MV-4-11 (cell line): ENCODE results near the gene ZNF749.

Experiments used
- DNase-seq: peaks from one replicate; lab custom pipeline; 2025; lab: John Stamatoyannopoulos, UW

Gene ZNF749

DNA sequence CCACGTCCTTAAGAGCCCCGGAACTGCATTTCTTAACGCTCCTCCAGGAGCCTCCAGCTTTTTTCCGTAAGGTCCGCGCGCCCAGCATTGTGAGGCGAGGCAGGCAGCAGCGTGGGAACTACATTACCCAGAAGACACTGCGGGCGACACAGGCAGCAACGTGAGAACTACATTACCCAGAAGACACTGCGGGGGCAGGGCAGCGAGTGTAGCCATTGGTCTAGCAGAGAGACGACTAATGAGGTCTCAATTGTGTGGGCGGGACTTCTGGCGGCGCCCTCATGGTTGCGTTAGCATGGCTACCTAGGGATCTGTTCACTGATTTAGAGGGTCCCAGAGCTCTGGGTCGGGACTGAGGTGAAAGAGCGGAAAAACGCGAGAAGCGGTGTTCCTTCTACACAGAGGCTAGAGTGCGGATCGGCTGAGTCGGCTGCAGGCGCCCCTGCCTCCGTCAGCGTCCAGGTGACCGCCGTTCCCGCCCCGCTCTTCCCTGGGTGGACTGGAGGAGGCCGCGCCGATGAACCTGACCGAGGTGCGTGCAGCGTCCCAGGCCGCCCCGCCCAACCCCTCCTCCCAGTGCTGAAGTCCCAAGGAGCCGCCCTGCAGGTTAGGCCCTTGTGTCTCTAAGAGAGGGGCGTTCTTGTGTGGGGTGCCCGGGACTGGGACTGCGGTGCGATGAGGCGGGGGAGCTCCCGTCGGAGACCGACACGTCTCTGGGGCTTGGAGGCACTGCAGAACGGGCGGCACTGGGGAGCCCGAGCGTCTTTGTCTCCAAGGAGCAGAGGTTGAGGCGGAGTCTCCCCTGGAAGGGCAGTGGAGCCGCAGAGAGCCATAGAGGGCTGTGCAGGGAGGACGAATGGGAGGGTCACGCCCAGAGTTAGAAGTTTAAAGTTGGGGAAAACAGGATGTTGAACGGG is at the start of gene ZNF749:
TSS of gene ZNF749 (plus strand) at position 264 of the 917 bp plus-strand sequence. CDS start at position 518, 254 bp downstream.
- DNase-seq = peak; percentile 100

DNA sequence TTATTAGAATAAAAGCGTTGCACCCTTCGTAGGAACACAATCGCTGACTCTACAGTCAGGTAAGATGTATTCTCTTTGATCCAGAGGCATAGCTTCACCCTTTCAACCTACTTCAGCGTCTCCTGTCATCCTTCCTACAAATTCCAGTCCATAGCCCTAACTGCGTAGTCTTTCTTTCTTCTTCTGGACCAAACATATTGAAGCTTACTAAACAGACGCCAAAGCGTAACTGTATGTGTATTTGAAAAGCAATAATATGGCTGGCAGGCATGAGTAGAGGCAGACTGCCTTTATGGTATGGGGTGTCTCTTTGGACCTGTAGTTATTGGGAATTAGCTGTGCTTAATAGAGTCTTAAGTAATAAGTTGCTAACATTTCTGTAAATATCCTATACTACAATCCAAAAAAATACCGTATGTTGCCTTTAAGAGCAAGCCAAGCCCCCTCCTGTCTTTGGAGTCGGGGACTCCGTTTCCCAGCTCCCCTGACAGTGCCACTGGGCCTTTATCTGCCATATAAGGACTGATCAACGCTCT is 45.9 kb upstream of the ZNF749 start:
- DNase-seq = no peak

DNA sequence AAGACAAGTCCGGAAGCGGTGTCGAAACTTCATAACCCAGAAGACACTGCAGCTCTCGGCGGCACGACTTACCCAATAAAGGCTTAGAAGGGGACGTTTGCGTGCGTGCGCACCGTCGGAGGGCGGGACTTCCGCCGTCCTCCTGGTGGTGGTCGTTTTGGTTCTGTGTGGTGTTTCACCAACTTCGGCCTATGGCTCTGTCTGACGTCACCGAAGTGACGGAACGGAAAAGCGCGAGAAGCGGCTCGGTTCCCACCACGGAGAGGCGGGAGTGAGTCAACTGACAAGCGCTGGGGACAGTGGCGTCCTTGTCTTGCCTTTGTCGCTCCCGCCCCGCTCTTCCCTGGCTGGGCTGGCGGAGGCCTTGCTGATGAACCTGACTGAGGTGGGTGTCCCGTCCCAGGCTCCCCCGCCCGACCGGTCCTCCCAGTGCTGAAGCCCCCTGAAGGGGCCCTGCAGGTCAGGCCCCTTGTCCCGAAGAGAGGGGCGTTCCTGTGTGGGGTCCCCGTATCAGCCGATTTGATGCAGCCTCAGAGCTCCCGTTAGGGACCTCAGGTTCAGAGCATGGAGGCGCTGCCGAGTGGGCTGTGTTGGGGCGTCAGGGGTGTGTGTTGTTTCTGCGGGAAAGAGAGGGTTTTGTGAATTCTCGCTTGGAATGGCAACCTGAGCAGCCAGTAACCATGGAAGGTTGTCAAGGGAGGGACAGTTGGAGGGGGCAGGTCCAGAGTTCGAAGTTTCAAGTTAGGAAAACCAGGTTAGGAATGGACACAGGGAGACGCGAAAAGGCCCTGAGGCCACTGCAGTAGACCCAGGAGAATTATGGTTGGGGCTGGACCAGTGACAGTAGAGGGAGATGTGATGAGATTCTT is 45.2 kb upstream of the ZNF749 start, which contains the start of gene ZNF548:
TSS of gene ZNF548 (plus strand) at position 125 of the 869 bp plus-strand sequence. CDS start at position 371, 246 bp downstream.
- peak; percentile 100 for DNase-seq

DNA sequence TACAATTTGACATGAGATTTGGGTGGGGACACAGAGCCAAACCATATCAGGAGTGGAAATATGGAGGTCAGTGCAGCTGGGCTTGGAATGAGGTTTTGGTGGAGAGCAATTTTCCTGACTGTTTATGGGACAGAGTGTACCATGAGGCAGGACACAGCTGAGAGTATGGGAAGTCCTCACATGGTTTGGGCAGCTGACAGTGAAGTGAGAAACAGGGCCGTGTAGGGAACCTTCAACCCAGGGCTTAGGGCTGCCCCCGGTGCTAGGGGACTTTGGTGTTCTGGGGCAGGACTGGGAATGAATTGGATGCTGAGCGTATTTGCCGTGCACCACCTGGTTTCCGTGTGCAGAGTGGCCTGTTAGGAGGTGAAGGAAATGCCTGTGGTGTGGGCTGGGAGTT is 39.4 kb upstream of the ZNF749 start:
- no peak for DNase-seq

DNA sequence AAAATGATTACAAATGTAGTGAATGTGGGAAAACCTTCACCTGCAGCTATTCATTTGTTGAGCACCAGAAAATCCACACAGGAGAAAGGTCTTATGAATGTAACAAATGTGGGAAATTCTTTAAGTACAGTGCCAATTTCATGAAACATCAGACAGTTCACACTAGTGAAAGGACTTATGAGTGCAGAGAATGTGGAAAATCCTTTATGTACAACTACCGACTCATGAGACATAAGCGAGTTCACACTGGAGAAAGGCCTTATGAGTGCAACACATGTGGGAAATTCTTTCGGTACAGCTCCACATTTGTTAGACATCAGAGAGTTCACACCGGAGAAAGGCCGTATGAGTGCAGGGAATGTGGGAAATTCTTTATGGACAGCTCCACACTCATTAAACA is 36.3 kb upstream of the ZNF749 start:
- DNase-seq = no peak

DNA sequence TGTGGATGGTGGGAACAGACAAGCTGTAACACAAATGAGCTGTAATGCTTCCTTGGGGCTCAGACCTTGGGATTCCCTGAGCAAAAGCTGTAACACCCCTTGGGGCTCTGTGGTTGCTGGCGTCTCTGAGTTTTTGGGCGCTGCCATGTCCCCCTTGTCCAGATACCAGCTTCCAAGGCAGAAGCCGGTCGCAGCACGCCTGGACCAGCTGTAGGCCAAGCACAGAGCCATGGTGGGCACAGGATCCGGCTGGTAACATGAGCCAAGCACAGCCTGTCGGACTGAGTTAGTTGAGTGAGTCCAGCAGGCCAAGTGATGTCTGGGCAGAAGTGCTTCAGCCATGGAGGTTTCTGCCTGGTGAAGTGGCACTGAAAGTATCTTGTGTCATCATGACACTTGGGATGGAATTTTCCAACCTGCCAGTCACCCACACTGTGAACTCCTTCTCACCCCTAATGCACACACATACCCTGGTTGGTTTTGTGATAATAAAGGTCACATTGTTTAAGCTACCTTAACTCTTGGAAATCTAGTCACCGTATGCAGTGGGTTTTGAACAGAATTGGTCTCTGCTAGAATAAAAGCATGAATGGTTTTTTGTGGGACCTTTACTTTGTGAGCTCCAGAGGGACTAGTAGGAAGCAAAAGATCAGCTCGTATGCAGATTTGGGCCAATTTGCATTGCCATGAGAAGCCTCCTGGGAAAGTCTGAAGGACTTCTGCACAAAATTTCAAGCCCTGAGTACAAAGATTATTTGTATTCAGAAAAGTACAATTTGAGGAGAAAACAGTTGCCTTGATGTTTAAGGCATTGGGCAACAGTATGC is 31.2 kb upstream of the ZNF749 start:
- DNase-seq = no peak

DNA sequence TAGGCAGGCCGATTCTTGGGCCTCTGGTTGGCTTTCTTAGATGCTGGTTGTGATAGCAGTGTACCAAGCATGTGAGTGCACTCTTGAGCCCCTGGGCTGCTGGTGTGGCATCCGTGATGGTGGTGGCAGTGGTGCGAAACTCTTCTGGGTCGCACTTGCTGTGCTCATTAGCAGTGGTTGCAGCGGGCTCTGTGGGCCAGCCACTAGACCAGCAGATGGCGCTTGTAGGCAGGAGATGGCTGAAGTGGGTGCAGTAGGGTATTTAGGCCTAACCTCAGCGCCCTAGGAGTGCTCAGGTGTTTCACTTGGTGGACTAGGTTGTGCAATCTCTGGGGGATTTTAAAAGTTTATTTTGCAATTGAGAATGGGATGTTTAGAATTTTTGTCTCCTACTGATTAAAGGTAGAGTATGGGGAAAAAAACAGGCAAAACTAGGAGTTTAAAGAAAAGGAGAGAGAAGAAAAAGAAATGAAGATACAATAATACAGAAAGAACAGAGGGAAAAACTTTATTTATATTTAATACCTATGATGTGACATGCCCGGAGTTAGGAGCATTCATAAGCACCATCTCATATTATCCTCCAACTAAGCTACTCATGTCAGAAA is 28.5 kb upstream of the ZNF749 start:
- DNase-seq = peak; percentile 35

DNA sequence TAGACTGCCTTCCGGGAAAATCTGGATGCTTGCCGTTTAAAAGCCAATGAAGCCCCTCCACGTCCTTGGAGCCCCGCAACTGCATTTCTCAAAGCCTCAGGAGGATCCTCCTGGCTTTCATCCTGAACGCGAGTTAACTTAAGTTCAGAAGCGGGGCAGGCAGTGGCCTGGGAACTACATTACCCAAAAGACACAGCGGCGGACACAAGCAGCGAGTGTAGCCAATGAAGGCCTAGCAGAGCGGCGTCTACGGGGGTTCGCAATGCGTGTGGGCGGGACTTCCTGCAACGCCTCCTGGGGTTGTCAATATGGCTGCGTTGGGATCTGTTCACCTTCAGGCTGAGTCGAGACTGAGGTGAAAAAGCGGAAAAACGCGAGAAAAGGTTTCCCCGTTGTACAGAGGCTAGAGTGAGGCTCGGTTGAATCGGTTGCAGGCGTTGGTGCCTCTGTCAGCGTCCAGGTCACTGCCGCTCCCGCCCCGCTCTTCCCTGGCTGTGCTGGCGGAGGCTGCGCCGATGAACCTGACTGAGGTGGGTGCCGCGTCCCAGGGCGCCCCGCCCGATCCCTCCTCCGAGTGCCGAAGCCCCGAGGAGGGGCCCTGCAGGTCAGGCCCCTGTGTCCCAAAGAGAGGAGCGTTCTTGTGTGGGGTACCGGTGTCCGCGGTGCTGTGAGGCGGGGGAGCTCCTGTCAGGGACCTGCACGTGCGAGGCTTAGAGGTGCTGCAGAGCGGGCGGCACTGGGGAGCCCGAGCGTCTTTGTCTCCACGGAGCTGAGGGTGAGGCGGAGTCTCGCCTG is 24.1 kb upstream of the ZNF749 start, which contains the start of gene ZNF17:
TSS of gene ZNF17 (plus strand) at position 285 of the 795 bp plus-strand sequence. CDS start 2,455 bp downstream, outside the sequence.
- DNase-seq = peak; percentile 96

DNA sequence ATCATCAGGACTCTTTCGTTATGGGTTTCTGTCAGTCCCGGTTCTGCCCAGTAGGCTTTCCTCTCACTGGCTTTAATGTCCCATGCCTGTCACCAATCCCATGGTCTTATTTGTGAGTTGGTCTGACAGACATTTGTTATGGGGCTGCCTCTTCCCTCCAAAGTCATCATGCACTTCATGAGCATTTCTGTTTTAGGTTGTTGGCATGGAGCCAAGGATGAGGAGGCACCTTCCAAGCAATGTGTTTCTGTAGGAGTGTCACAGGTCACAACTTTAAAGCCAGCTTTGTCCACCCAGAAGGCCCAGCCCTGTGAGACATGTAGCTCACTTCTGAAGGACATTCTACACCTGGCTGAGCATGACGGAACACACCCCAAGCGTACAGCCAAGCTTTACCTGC is 15.7 kb upstream of the ZNF749 start:
- no peak for DNase-seq

DNA sequence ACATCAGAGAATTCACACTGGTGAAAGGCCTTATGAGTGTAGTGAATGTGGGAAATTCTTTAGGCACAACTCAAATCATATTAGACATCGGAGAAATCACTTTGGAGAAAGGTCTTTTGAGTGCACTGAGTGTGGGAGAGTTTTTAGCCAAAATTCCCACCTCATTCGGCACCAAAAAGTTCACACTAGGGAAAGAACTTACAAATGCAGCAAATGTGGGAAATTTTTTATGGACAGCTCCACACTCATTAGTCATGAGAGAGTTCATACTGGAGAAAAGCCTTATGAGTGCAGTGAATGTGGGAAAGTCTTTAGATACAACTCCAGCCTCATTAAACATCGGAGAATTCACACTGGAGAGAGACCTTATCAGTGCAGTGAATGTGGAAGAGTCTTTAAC is 14.1 kb upstream of the ZNF749 start:
- no peak for DNase-seq

DNA sequence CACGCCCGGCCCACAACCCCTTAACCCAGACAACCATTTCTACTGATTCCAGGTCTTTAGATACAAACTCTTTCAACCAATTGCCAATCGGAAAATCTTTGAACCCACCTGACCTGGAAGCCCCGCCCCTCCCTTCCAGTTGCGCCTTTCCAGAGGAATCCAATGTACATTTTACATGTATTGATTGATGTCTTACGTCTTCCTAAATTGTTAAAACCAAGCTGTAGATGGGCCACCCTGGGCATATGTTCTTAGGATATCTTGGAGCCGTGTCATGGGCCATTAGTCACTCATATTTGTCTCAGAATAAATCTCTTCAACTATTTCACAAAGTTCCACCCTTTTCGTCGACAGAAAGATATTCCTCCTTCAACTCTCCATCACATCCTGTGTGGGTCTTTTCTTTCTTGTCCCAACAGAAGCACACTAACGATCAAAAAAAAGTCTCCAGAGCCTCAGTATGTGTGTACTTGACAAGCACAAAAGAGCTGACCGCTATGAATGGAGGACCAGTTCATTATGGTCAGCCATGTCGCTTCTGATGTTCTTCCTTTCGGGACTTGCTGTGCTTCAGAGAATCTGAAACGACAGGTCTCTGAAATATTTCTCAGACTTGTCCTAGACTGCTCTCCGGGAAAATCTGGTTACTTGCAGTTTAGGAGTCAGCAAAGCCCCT is 601 bp upstream of the ZNF749 start:
- no peak for DNase-seq

DNA sequence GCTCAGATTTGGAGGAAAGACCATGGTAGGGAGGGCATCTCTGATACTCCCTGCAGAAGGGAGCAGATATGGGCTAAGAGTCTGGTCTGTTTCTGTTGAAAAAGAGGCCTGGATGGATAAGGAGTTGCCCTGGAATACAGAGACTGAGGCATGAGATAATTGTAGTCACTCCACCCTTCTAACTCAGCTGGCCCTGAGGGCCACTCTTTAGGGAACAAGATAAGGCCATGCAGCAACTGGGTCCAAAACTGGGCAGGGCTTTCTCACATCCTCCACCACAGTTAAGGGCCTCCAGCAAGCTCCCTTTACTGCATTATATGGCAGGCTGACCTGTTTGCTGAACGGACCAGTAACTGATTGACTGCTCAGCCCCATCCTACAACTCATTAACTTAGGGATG is 1.3 kb downstream of the ZNF749 start:
- no peak for DNase-seq

DNA sequence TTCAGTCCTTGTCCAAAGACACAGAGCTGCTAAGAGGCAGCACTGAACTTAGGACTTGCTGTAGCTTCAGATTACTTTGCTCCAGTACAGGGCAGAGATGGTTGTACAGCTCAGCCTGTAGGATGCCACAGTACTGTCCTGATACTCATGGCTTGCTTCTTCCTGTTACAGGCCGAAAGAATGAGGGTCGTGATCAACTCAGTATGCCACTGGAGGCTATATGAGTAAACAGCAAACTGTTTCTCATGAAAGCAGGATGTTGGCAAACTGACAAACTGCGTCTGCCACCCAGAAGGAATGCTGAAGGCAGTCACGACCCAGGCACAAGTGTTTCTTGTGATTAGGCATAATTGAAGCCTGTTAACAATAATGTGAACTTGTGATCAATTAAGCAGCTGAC is 2.8 kb downstream of the ZNF749 start:
- DNase-seq = no peak

DNA sequence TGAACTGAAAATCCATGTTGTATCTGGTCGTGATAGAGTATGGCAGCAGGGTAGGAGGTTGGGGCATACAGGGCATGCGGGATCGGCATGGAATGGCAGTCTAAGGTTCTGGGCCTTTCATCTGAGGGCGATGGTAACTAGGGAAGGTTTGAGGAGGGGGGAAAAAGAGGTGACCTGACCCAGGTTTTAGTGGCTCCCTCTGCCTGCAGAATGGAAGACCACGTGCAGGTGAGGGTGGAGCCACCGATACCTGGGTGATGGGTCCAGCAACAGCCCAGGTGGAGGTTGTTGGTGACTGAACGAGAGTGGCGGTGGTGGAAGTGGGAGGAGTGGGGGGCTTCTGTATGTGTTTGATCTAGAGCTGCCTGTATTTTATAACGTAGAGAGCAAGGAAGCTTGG is 3.8 kb downstream of the ZNF749 start:
- DNase-seq = no peak

DNA sequence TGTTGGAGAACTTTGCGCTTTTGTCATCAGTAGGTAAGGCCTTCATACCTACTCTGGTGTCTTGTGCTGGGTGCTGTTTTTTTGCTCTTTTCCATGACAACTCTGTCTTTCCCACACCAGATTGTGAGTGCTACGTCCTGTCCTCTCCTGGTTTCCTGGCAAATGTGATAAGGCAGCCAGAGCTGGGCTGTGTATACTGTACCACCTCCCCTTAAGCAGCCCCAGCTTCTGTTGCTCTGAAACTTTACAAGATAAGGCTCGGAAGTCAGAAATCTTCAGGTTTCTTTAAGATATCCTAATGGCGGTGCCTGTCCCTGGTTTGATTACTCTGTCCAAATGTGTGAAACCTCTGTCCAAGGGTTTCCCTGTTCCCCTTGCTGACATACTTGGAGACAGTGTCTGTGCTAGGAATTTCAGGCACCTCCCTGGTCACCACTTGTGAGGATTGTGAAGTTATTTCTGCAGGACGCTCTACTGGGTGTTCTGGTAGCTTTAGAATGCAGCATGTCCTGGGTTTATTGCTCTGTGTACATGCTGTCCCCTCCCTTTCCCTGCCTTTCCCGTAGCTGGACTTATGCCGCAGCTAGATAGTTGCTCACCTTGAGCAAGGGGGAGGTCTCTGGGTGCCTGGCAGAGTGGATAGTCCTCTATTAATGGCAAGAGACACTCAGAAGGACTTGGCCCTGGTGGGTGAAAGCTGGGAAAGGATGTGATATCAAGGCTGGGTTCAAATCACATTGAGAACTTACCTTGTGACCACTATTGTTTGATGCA is 7.0 kb downstream of the ZNF749 start:
- DNase-seq = no peak

DNA sequence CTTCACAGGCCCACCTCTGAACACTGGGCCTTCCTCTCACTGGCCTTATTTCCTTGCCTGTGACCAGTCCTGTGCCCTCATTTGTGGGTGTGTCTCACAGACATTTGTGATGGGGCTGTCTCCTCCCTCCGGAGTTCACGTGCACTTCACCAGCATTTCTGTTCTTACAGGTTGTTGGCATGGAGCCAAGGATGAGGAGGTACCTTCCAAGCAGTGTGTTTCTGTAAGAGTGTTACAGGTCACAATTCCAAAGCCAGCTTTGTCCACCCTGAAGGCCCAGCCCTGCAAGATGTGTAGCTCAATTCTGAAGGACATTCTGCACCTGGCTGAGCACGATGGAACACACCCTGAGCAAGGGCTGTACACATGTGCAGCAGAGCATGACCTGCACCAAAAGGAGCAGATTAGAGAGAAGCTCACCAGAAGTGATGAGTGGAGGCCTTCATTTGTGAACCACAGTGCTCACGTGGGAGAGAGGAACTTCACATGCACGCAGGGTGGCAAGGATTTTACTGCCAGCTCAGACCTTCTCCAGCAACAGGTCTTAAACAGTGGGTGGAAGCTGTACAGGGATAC is 8.1 kb downstream of the ZNF749 start:
- no peak for DNase-seq

DNA sequence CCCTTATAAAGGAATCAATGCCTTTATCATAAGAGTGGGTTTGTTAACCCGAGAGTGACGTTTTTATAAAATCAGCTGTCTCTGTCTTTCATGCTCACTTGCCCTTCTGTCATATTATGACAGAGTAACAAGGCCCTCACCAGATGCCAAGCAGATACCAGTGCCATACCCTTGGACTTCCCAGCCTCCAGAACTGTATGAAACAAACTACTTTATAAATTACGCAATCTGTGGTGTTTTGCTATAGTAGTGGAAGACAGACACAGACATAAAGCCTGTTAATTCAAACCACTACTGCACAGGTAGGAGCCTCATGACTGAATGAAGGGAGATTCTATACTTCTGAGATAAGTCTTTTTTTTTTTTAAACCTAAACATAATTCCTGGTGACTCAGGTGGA is 17.2 kb downstream of the ZNF749 start:
- DNase-seq = no peak

DNA sequence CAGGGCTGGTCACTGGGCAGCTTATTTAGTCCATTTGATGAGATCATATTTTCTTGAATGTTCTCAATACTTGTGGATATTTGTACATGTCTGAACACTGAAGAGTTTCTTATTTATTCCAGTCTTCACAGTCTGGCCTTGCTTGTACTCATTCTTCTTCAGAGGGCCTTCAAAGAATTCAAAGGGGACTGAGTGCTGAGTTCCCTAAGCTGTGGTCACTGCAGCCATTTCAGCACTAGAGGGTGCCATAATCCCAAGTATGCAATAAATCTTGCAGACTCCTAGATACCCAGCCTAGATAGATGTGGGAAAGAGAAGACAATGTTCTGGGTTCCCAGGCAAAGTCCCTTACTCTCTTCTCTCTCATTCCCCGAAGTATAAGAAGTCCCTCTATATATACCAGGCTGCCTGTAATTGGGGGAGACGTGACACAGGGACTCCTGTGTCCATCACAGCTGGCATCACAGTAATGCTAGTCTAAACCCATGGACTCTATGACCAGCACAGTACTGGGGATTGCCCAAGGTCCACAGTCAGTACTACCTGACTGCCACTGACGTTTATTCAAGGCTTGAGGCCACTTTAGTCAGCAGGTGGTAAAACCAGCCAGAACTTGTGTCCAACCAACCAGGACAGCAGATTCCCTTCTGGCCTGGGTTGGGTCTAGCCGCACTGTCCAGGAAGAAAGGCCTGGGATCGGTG is 30.7 kb downstream of the ZNF749 start:
- DNase-seq = peak; percentile 57
